GM12872 (cell line): ENCODE measurements around the gene CRADD.

Source experiments
- TF ChIP-seq, protein P1 (sequence below): IDR thresholded peaks from 3 replicates; pipeline ENCODE4 v1.5.1; 2011; ENCODE audit warnings: low read depth, mild to moderate bottlenecking, low read length, moderate library complexity; ENCODE audit not compliant: insufficient read depth

Gene CRADD

GRCh38 chr12:93803424-93803807 lies 126.2 kb downstream of the CRADD start:
- TF ChIP-seq, protein P1, sequence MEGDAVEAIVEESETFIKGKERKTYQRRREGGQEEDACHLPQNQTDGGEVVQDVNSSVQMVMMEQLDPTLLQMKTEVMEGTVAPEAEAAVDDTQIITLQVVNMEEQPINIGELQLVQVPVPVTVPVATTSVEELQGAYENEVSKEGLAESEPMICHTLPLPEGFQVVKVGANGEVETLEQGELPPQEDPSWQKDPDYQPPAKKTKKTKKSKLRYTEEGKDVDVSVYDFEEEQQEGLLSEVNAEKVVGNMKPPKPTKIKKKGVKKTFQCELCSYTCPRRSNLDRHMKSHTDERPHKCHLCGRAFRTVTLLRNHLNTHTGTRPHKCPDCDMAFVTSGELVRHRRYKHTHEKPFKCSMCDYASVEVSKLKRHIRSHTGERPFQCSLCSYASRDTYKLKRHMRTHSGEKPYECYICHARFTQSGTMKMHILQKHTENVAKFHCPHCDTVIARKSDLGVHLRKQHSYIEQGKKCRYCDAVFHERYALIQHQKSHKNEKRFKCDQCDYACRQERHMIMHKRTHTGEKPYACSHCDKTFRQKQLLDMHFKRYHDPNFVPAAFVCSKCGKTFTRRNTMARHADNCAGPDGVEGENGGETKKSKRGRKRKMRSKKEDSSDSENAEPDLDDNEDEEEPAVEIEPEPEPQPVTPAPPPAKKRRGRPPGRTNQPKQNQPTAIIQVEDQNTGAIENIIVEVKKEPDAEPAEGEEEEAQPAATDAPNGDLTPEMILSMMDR, result no peak

GRCh38 chr12:93804392-93805179 lies 127.4 kb downstream of the CRADD start:
- TF ChIP-seq, protein P1, result no peak

DNA sequence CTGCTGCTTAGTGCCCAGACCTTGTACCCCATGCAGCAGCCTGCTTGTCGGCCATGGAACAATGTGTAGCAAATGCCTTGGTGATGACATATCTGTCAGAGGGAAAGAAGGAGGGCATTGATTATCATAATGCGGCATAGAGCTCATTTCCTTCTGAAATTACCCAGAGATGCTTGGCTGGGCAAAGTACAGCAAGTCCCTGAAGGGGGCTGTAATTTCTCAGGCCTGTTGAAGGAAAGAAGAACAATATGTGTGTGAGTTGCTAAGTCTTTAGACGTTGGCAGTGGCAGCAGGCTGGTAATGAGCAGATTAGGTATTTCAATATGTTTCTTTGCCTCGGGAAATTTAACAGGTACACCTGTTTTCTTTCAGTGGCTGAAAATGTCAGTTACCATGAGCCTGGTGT lies 128.6 kb downstream of the CRADD start:
- TF ChIP-seq, protein P1, result no peak

- TF ChIP-seq, protein P1, result no peak
Measured at GRCh38 chr12:93807354-93807753, 130.2 kb downstream of the CRADD start.

GRCh38 chr12:93808169-93808899 lies 131.2 kb downstream of the CRADD start:
- TF ChIP-seq, protein P1, result no peak

GRCh38 chr12:93812626-93813025 lies 135.5 kb downstream of the CRADD start:
- TF ChIP-seq, protein P1, result no peak

- TF ChIP-seq, protein P1, result no peak
Measured at GRCh38 chr12:93813186-93813585, 136.0 kb downstream of the CRADD start.
